GM18909 (cell line): ENCODE data around the gene ENPEP.
"Not testable (repeated sequence)": the region's sequence is repeated elsewhere in the genome, so short reads cannot be mapped to it uniquely, and the experiment has no call there.

Experiments
- ATAC-seq: cut with Tn5 transposase; IDR thresholded peaks from one replicate; pipeline ENCODE4 v1.9.1; 2021; ENCODE audit warnings: mild to moderate bottlenecking; ENCODE audit not compliant: unreplicated experiment, poor library complexity

The ENPEP gene

DNA sequence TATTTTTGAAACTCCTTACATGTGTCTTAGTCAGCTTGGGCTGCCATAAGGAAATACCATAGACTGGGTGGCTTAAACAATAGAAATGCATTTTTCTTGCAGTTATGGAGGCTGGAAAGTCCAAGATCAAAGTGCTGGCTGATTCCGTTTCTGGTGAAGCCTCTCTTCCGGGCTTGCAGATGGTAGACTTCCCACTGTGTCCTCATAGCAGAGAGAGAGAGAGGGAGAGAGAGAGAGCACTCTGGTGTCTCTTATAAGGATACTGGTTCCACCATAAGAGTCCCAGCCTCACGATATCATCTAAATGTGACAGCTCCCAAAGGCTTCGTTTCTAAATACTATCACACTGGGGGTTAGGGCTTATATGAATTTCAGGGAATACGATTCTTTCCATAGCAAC lies 39.7 kb downstream of the ENPEP start:
- ATAC-seq, result peak; percentile 19

DNA sequence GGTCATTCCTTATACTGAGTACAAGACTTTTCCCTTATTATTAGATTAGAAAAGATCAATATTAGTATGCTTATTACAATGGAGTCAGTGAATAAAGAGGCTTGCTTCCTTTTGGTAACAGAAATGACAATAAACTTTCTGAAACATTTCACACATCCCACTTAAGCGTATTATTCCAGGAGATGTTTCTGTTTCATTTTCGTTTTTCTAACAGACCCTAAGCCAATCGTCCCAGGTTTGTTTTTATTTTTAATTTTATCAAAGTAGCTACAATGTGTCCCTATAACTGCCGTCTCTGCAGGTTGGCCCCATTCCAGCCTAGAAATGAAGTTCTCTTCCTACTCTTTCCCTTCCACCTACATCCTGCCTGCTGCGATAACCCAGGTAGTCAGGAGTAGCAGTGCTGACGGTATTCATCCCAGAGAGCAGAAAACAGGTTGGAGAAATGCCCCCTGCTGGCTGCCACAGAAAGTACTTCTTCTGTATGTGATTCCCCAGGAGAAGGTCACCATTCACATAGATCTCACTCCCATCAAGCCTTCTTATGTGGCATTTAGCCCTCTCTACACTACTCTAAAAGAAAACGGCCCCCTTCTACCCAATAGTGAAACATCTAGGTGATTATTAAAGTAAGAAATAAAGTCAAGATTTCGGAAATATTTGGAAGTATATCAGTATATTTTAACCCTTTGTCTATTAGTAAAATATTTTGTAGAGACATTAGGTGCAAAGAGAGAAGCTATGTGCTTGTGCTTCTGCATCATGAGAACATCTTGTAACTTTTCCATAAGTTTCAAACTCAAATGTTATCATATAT lies 40.4 kb downstream of the ENPEP start:
- ATAC-seq, result peak; percentile 93

DNA sequence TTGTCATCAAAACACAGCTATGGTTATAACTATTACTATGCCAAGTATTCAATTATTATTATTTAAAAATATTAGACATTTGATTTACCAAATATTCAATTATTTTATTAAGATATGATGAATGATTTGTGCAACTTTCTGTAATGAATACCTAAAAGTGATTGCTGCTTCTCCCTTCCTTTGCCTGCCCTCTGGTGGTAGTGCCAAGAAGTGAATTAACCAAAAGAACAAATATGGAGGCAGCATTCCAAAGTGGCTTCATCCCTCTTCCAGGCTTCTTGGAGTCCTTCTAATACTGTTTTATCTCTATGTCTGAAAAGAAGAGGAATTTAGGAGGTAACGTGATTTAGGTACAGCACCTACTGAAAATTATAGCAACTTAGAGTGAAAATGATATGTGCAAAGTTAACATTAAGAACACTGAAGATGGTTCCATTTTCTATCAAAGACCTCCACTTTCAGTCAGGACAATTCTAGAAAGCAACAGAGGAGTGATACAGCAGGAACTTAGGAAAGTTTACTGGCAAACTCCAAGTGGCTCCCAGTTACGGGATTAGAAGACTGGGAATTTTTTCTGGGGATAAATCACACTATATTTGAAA lies 43.0 kb downstream of the ENPEP start:
- ATAC-seq, result no peak

DNA sequence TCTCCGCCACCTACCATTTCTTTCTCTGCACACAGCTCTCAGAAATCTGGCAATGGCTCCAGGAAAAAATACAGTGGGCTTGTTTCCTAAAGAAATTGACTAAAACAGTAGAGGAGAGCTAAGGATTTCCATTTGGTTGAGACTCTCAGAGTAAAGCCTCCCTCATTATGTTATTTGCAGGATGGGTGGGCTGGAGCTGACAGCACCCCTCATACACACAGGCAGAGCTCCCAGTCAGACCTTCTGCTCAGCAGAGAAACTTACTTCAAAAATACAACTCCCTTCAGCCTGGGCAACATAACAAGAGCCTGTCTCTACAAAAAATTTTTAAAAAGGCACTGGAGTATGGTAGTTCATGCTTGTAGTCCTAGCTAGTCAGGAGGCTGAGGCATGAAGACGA lies 44.9 kb downstream of the ENPEP start:
- no peak for ATAC-seq

DNA sequence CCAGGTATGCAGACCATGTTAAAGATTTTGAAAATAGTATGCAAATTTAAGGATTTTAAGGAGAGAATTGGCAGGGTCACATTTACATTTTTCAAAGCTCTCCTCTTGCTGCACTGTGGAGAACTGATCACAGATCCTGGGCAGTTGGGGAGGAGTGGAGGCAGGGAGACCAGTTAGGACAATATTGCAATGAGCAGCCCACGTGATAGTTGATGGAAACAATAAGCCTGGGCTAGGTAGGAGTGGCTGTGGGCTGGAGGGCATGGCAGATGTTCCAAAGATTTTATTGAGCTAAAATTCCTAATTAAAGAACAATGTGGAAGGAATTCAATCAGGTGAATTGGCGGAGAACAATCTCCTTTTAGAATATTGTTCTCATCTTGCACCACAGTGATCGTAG lies 50.6 kb downstream of the ENPEP start:
- no peak for ATAC-seq

DNA sequence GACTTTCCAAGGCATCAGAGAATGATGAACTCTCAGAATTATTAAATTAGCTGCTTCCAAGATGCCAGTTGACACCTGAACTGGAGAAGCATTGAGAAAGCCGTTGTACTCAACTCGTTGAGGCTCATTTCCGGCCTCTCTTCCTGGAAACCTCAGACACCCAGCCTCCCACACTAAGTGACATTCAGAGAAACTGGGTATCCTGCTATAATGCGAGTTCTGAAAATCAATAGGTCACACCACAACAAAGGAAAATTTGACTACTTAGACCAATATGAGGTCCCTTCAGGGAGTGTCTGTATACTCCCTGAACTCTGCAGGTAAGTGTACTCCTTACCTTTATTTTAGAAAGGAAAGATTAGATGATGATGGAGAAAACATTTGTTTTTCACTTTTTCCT lies 51.2 kb downstream of the ENPEP start:
- ATAC-seq, result no peak

DNA sequence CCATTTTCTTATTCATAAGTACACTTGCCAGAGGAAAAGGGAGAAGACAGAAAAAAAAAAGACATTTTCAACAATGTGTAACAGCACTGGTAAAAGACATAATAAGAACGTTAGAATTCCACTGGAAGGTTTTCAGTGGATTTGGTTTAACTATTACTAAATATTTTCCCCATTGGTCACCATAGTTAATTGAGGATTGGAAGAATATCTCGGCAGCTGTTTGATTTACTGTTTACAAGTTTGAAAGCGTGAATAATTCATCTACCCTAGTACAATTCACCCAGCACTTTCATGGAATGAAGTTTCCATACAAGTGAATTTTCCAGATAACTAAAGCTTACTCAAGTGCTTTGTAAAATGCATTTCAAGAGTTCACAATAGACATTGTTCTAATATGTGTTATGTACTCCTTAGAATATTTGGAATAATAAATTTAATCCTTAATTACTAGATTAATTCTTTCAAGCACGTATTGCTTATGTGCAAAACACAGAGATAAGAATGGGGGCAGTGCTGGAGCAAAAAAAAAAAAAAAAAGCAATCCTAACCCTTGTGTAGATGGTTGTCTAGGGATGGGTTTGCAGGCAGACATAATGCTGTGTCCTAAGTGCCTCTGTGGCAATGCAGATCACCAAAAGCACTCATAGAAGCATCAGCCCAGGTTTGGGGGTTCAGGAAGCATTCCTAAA lies 57.1 kb downstream of the ENPEP start:
- no peak for ATAC-seq

DNA sequence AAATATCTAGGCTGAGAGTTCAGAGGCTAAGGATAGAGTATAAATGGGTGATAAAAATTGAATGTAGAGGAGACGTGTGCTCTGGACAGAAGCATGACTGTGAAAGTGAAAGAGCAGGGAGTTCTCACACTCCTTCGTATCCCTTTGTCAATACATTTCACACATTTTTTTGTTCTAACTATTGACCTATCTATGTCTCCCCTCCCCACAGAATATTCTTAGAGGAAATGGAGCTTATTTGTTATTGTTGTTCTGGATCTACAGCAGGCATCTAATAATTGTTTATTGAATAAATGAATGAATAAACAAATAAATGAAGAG lies 57.6 kb downstream of the ENPEP start:
- ATAC-seq, result no peak

DNA sequence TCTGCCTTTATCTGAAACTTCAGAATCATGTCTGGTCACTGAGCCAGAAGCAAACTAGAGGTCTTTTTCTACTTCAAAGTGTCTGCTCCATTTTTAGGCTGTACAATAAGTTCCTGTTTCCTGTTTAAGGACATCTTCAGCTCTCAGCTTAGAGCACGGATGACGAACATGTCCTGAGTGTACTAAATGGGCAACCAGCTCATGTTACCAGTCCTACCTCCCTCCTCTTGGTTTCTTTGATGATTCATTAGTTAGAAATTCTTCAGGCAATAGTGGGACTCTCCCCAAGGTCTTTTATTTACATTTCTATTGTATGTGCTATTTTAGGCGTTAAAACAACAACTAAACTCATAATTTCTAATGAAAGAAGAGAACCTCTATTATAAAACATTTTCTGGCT lies 58.0 kb downstream of the ENPEP start:
- ATAC-seq, result no peak

DNA sequence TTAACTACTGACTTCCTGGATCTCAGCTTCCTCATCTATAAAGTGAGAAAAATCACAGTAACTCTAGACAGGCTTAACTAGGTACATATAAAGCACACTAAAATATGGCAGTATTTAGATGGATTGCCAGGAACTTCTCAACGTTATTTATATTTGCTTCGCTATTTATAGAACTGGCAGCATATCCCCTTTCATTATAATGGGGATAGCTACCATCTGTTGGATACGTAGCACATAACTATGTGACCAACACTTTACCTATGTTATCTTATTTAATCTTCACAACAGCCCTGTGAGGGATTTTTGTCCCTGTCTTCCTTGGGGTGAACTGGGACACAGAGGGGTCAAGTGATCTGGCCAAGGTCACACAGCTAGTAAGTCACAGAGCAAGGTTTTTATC lies 64.6 kb downstream of the ENPEP start:
- ATAC-seq, result no peak

DNA sequence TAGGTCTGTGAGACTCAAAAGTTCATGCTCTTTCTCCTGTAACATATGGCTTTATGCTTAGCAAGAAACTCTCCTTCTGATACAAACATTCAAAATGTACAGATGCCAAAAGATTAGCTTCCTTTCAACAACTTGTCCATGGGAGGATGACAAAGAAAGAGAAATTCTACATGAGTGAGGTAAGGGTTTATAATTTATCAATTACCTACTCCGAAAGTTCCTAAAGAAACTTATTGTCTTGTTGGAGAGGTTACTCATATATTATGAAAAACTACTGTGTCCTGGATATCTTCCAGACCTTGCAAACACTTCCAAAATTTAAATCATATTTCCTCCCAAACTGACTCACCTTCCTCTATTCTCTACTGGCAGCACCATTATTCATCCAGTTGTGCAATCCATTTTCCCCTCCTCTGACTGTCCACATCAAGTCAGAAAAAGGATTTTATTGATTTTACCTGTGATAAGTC lies 65.1 kb downstream of the ENPEP start:
- no peak for ATAC-seq

DNA sequence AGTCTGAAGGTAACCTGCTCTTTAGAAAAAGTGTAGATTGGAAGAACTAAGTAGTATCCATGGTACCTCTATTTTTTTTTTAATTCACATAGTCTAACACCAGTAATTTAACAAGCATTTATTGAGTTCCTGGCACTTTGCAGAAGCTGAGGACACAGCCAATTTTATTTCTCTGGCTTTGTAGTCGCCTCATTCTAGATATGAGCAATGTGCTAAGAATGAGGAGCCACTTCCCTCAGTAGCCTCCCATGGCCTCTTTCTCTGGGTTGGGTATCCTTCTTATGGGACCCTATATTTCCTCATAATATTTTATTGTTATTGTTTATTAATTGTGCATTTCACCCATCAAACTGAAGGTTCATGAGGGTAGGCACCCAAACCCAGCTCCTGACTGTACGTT lies 67.6 kb downstream of the ENPEP start:
- ATAC-seq, result no peak

DNA sequence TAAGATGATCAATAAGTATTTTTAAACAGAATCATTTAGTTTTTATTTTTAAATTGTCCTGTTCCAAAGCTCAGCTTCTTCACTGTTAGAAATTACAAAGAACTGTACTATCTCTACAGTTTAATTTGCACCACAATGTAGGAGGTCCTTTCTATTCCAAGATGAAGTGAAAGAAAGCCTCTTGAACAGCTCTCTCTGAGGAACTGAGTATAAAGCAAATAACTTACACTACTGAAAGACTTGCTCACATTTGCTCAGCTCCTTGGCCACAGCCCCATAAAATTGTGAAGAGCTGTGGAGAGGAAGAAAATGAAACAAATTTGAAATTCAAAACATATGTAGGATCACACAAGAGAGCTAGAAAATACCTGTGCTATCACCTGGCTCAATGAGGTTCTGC lies 68.6 kb downstream of the ENPEP start:
- no peak for ATAC-seq

DNA sequence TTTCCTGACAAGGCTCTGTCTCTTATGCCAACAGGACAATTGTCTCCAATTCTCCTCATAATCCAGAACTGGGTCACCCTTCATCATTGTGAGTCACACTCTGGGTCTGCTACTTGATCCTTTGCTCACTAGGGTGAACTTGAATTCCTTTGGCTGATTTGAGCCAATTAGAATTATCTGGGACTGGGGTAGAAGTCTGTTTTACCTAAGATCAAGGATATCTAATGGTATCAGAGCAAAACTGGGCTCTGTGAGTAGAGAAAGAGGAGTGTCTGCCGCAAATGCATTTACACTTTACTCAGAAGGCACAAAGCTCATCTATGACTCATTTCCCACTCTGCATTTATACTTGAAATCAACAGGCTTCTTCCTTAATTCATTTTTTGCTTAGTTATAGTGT lies 74.3 kb downstream of the ENPEP start:
- ATAC-seq, result no peak

DNA sequence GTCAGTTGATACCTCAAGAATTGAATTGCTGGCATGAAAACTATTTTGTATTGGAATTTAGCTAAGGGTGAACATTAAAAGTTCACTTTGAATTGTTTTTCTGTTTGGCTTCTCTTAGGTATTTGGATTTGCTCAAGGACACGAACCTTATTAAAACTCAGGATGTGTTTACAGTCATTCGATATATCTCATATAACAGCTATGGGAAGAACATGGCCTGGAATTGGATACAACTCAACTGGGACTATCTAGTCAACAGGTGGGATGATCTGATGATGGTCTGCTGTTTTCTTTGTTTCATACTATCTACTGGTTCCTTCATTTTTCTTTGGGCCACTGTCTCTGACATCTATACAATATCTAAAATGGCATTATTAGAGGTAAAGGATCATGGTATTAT lies 77.2 kb downstream of the ENPEP start:
- no peak for ATAC-seq

DNA sequence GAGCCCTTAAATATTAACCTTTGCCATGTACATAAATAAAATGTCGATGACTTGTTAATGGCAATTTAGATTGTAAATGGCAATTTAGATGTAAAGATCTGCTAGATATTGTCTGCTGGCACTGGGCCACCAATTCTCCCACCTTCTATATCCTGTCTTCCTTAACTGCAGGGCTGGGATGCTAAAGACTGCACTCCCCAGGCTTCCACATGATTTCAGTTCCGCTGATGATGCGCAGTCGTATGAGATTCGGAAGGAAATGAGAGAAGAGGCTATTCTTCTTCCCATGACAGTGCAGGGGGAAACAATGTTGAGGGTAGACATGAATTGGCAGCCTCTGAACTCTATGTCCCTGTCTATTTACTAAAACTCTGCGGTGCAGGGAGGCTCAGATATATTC lies 91.3 kb downstream of the ENPEP start:
- no peak for ATAC-seq

DNA sequence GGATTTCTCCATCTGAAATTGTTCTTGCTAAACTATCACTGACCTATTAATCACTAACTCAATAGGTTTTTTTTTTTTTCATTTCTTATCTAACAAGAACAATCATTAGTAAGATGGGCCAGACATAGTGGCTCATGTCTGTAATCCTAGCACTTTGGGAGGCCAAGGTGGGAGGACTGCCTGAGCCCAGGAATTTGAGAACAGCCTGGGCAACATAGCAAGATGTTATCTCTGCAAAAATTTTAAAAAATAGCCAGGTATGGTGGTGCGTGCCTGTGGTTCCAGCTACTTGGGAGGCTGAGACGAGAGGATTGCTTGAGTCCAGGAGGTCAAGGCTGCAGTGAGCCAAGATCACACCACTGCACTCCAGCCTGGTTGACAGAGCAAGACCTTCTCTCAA lies 100.7 kb downstream of the ENPEP start:
- ATAC-seq, result not testable (repeated sequence)

DNA sequence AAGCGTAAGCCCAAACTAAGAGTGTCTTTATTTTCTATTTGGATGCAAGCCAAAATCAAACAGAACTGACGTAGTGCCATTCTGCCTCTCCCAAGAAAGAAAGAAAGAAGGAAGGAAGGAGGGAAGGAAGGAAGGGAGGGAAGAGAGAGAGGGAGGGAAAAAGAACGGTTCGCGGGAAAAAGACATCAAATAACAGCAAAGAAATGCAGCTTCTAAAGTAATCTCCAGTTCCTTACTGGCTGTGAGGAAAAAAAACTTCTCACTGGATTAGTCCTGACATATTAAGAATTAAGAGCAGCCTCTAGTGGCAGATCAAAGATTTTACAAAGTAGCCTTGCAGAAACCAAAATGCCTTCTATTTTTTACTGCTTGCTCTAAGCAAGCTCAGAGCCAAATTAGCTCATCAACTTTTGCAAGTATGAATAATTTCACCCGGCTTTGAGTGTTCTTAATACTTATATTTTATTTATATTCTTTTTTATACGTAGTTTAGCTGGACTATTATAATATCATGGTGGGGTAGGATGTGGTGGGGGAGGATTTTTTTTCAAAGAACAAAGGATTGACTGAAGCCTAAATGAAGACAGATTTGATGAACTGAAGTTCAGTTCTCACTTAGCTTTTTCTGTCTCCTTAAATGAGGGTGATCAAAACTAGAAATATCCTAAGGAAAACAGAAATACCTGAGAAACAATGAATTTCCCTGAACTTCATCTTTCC lies 110.3 kb downstream of the ENPEP start:
- ATAC-seq, result no peak

DNA sequence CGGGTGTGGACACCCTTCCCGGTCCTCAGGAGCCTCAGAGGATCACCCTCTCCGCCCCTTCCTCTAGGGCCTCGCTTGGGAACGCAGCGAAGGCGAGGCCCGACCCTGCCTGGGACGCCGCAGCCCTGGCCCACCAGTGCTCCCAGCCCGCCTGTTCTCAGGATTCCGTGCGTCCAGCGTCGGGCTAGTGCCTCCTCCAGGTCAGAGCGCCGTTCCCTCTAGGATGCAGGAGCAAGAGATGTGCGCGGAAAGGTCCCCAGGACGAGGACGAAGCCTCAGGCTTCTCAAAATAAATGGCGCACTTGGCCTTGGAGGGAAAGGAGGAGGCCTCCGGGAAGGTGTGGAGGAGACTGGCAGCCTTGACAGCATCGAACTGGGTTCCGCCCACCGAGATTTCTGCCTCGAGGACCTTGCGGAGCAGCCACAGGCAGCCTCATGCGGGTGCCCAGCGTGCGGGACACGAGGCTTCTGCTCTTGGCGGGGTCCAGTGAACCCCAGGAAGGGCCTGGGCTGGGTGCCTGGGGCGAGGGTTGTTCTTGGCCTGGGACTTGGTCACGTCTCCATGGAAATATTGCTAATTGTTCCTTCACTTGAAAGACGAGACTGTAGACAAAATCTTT lies 111.8 kb downstream of the ENPEP start:
- ATAC-seq, result no peak

DNA sequence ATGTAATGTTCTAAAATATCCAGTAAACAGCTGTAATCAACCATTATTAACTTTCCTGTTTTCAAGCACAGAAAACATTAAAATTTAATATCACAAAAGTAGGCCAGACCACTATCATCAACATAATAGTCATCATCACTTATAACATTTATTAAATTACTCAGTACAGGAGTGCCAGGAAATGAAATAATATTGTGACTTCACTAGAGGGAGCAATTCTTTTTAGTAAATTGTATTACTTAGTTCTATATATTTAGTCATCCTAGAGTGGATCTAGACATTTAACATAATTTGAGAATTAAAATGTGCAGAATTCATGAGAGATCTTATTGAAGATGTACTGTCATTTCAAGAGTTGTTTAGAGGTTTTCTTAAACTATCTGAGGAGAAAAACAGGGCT lies 113.3 kb downstream of the ENPEP start:
- no peak for ATAC-seq

DNA sequence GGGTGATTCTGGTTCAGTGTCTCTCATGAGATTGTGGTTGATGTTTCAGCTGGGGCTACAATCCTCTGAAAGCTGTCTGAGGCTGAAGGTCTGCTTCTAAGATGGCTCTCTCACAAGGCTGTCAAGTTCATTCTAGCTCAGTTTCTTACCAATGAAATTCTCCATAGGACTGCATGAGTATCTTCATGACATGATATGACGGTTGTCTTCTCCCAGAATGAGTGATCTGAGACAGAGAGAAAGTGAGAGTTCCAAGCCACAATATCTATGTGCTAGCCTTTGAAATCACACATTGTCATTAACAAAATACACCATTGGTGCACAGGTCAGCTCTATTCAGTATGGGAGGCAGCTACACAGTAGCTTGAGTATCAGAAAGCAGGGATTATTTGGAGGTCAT lies 119.6 kb downstream of the ENPEP start:
- no peak for ATAC-seq
